Cardiac fibroblast (primary cell): ENCODE measurements around the gene DMC1.

Source experiments
- DNase-seq, 2 donors: peaks; one replicate each; pipeline versions ENCODE4 v3.0.0 to v3.0.0-alpha.2; 2010; ENCODE audit warnings: low read depth in 2 of 2
- H3K4me3 ChIP-seq, 2 donors: replicated peaks in 1 of 2; 1 replicate in 1 of 2; 2 replicates in 1 of 2; pipeline ENCODE4 v1.5.1; 2011; ENCODE audit warnings: low read depth in 2 of 2, low read length in 2 of 2, mild to moderate bottlenecking in 2 of 2, moderate library complexity in 1 of 2
- TF ChIP-seq, protein P1 (sequence below): IDR thresholded peaks from one replicate; pipeline ENCODE4 v1.5.1; 2011; ENCODE audit warnings: low read depth, mild to moderate bottlenecking, low read length, inconsistent platforms

DMC1 gene

DNA sequence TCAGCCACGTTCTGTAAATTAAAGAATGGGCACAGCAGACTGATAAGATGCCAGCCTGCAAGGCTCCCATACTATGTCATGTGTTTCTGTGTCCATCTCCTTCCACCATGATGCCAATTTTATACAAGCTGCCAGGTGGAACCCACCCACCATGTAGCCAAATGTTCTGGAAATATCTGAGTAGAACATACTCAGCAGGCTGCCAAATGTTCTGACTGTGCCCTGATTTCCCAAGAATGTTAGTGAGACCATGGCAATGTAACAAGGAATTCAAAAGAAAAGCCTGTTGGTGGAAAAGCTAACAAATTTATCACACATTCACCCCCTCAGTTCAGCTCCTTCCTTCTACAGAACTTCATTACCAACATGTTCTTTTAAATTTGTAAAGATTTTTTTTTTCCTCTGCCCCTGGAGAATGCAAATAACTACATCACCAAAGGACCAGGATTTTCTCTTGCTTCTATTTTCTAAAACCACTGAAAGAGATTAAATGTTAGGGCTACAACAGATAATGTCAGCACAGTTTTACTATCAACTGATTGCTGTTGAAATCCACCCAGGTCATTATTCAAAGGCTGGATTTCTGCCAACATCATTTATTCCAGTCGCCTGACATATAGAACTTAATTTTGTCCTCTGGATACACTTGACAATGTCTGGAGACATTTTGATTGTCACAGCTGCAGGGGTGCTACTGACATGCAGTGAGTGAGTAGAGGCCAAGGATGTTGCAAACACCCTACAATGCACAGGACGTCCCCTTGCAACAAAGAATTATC, 3.1 kb downstream of the DMC1 start:
- TF ChIP-seq, protein P1, sequence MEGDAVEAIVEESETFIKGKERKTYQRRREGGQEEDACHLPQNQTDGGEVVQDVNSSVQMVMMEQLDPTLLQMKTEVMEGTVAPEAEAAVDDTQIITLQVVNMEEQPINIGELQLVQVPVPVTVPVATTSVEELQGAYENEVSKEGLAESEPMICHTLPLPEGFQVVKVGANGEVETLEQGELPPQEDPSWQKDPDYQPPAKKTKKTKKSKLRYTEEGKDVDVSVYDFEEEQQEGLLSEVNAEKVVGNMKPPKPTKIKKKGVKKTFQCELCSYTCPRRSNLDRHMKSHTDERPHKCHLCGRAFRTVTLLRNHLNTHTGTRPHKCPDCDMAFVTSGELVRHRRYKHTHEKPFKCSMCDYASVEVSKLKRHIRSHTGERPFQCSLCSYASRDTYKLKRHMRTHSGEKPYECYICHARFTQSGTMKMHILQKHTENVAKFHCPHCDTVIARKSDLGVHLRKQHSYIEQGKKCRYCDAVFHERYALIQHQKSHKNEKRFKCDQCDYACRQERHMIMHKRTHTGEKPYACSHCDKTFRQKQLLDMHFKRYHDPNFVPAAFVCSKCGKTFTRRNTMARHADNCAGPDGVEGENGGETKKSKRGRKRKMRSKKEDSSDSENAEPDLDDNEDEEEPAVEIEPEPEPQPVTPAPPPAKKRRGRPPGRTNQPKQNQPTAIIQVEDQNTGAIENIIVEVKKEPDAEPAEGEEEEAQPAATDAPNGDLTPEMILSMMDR, result no peak
- DNase-seq, result peak in 1 of 2 donors; percentile 24
- H3K4me3 ChIP-seq, result no peak overlapping the region

DNA sequence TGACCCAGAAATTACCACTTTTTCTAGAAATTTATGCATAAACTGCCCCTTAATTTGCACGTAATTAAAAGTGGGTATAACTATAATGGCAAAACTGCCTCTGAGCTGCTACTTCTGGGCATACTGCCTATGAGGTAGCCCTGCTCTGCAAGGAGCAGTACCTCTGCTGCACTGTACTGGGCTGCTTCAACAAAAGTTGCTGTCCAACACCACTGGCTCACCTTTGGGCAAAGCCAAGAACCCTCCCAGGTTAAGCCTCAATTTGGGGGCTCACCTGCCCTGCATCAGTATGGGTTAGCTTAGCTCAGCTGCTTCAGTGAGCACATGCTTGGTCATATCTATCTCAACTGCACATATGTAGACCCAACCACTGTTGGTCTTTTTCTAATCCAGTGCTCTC, 4.5 kb downstream of the DMC1 start:
- no peak overlapping the region for H3K4me3 ChIP-seq
- TF ChIP-seq, protein P1, result no peak
- DNase-seq, result no peak

DNA sequence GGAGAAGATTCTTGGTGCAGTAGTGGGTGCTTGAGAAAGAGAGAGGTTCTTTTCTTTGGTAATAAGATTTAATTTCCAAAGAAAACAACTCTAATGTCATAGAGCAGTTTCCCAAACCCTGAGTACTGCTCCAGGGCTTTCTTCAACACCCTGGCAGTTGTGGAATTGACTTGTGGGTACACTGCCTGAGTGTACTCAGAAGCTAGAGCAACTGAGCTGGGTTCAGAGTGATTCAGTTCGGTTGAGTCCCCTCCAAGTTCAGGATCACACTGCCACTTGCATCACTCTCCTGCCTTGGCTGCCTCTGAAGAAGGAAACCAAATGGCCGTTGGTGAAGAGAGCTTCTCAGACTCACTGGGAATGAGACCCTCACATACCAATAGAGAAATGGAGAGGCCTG, 5.3 kb downstream of the DMC1 start:
- TF ChIP-seq, protein P1, result no peak
- peak in 1 of 2 donors; percentile 12 for DNase-seq
- H3K4me3 ChIP-seq, result no peak overlapping the region

DNA sequence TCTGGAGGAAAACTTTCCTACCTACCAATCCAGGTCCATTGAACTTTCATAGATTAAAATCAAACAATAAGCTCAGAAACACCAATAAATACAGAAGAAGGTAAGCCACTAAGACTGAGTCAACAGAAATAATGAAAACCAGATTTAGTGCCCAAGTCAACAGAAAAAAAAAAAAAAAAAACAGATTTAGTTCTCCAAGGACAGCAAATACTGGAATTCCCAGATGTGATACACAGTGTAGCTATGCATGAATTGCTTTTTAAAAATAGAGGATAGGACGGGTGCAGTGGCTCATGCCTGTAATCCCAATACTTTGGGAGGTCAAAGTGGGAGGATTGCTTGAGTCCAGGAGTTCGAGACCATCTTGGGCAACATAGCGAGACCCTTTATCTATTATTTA, 15.7 kb downstream of the DMC1 start:
- peak in 1 of 2 donors; percentile 84 for DNase-seq
- TF ChIP-seq, protein P1, result no peak
- H3K4me3 ChIP-seq, result no peak overlapping the region

DNA sequence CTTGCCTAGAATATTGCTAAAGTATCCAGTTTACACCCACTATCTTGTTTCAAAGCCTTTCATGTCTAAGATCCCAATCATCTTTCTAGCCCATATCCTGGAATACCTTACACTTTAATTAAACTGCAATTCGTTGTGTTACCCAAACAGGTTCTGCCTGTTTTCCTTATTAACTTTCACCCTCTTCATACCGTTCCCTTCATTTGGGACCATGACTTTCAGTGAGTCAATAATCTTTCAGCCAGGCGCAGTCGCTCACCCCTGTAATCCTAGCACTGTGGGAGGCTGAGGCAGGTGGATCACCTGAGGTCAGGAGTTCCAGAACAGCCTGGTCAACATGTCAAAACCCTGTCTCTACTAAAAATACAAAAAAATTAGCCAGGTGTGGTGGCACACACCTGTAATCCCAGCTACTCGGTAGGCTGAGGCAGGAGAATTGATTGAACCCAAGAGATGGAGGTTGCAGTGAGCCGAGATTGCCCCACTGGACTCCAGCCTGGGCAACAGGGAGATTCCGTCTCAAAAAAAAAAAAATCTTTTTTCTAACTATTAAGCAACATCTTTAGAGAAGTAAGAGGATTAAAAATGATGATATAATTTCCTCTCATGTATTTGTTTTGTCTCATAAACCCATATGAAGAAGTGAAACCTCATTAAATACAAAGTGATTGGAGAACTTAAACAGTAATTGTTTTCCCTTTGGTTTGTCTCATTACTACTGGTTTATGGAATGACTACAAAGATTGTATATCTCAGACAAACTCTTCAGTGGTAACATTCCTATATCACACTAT, 20.7 kb downstream of the DMC1 start:
- H3K4me3 ChIP-seq, result no peak overlapping the region
- TF ChIP-seq, protein P1, result no peak
- DNase-seq, result no peak

DNA sequence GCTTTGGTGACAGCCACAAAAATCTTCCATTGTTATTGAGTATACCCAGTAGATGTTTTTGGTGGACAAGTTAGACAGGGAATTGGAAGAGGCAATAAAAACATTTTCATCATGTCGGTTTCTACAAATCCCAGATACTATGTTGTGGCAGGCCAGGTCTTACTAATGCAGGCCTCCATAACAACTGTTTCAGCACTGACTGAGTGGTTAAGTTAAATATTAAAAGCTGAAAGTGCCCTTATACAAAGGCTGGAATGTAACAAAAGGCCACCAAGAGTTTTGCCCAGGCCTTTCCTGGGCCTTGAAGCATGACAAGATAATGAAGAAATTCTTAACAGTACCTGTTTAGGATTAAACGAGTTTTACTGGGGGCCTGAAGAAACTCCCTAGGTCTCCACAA, 29.3 kb downstream of the DMC1 start:
- no peak overlapping the region for H3K4me3 ChIP-seq
- DNase-seq, result no peak
- TF ChIP-seq, protein P1, result no peak
